HG02970 (cell line): ENCODE measurements around the gene OR4D6.

Experiments used
- ATAC-seq: cut with Tn5 transposase; IDR thresholded peaks from one replicate; pipeline ENCODE4 v1.9.1; 2021; ENCODE audit warnings: mild to moderate bottlenecking, moderate library complexity, moderate number of reproducible peaks; ENCODE audit not compliant: unreplicated experiment, low FRiP score

The OR4D6 gene

DNA sequence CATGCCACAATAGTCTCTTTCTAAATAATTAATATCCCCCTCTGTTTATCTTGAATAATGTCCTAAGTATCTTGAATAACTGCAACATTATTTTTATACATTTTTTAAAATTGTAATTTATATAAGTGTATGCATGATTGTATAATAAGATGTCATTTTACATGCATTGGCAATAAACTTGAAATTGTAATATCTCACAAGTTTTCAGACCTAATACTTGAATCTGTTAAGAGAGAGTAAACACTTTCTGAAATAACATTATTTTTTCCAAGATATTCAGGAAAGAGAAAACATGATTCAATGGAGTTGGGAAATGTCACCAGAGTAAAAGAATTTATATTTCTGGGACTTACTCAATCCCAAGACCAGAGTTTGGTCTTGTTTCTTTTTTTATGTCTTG lies 46.5 kb downstream of the OR4D6 start, which contains the start of gene OR4D11:
OR4D11 (plus strand) TSS at position 301 of the 400 bp plus-strand sequence; CDS start at position 301, 0 bp downstream.
- no peak for ATAC-seq
